Measurements from ENCODE around the gene OR1S1. TPM values are rescaled to one million over a fixed set of nuclear protein-coding genes. Genes with fewer than 3 reads are reported as not detected.

Gene OR1S1
- polyA plus RNA-seq, 1 of the 3 experiments (the other 2 are of a cell fraction) = not detected

DNA sequence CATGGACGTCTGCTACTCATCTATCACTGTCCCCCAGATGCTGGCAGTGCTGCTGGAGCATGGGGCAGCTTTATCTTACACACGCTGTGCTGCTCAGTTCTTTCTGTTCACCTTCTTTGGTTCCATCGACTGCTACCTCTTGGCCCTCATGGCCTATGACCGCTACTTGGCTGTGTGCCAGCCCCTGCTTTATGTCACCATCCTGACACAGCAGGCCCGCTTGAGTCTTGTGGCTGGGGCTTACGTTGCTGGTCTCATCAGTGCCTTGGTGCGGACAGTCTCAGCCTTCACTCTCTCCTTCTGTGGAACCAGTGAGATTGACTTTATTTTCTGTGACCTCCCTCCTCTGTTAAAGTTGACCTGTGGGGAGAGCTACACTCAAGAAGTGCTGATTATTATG lies 32.9 kb upstream of the OR1S1 start (continued):
- TF ChIP-seq IRF3 (IDR thresholded peaks at IDR 0.05; ENCODE audit: low read depth, low read length) (no peak), EZH2phosphoT487 (IDR thresholded peaks at IDR 0.05; ENCODE audit: borderline replicate concordance, low read depth) (no peak), MAX (IDR thresholded peaks at IDR 0.05; ENCODE audit: low read depth) (no peak), EP300 (IDR thresholded peaks at IDR 0.05; ENCODE audit: borderline replicate concordance in 1 of 2, low read depth in 1 of 2, low read length in 1 of 2) (no peak), RCOR1 (IDR thresholded peaks at IDR 0.05; ENCODE audit: low read length) (no peak), FOXM1 (IDR thresholded peaks at IDR 0.05; ENCODE audit: low read depth) (no peak), FOSL2 (IDR thresholded peaks at IDR 0.05; ENCODE audit: borderline replicate concordance, low read depth) (no peak), CHD2 (IDR thresholded peaks at IDR 0.05; ENCODE audit: low read length, partially characterized antibody) (no peak)

- Histone ChIP-seq H3K27me3 (ENCODE audit: insufficient read depth) (0 out of 2 replicates have a peak, but pooled peaks cover 11% of the 10 kb centered on the region), H3K27ac (ENCODE audit: low read depth in 2 of 2, low read length in 1 of 2) (no peak overlapping the region), H4K20me1 (ENCODE audit: insufficient read depth) (no peaks in the 10 kb centered on the region), H3K4me2 (no peak overlapping the region), H3K9ac (no peak overlapping the region), H3K9me2 (no peaks in the 10 kb centered on the region), H3K4me1 (ENCODE audit: control insufficient read depth in 1 of 2, insufficient read depth in 2 of 2, low read depth in 1 of 2, low read length in 1 of 2) (no peaks in the 10 kb centered on the region), H3K36me3 (replicated peaks in 1 of 2; ENCODE audit: control insufficient read depth in 1 of 2, insufficient read depth in 2 of 2, low read length in 1 of 2) (no peaks in the 10 kb centered on the region), H3K79me2 (ENCODE audit: insufficient read depth) (no peaks in the 10 kb centered on the region), H3F3A (replicated peaks; ENCODE audit: insufficient read depth) (no peaks in the 10 kb centered on the region), H3K9me3 (no peaks in the 10 kb centered on the region), H3K4me3 (ENCODE audit: low read depth in 2 of 2, low read length in 1 of 2) (no peak overlapping the region), H2AFZ (ENCODE audit: low read depth) (no peak overlapping the region)
- TF ChIP-seq RCOR1 (IDR thresholded peaks at IDR 0.05; ENCODE audit: low read length) (no peak), ZBTB33 (IDR thresholded peaks at IDR 0.05; ENCODE audit: borderline replicate concordance, low read depth) (no peak), SIN3A (IDR thresholded peaks at IDR 0.05; ENCODE audit: borderline replicate concordance, low read depth, low read length) (no peak), RXRA (IDR thresholded peaks at IDR 0.05; ENCODE audit: borderline replicate concordance, low read depth) (no peak)
- CTCF ChIA-PET = no interaction called here
- DNase-seq = no peak
- POLR2A ChIA-PET = no interaction called here
- WGBS (ENCODE audit: low lambda C conversion rate) = 13% methylated on average over 4 of the region's 4 CpGs
These were observed 25.6 kb upstream of the OR1S1 start for GRCh38 chr11:58186938-58187337.

GRCh38 chr11:58188770-58189169 lies 23.8 kb upstream of the OR1S1 start, which contains the start of gene OR9Q2:
TSS of gene OR9Q2 (plus strand) at chr11:58189070. CDS start at chr11:58190491, 1,421 bp downstream.
- no peaks in the 10 kb centered on the region for H3K9me2 ChIP-seq
- 0 out of 2 replicates have a peak, but pooled peaks cover 11% of the 10 kb centered on the region for H3K27me3 ChIP-seq (ENCODE audit: insufficient read depth)
- no peaks in the 10 kb centered on the region for H3K79me2 ChIP-seq (ENCODE audit: insufficient read depth)
- ChIA-PET POLR2A (no interaction called here), CTCF (interaction anchor here (1.2 kb wide), 1 partner anchor 36 kb away, joined by 3 read pairs; no protein-coding TSS in a partner anchor)
- no peaks in the 10 kb centered on the region for H3K36me3 ChIP-seq (replicated peaks in 1 of 2; ENCODE audit: control insufficient read depth in 1 of 2, insufficient read depth in 2 of 2, low read length in 1 of 2)
- no peaks in the 10 kb centered on the region for H4K20me1 ChIP-seq (ENCODE audit: insufficient read depth)
- H3K4me3 ChIP-seq (ENCODE audit: low read depth in 2 of 2, low read length in 1 of 2) = no peak within 1 kb of the TSS
- H2AFZ ChIP-seq (ENCODE audit: low read depth) = no peak within 1 kb of the TSS
- no peak within 1 kb of the TSS for H3K27ac ChIP-seq (ENCODE audit: low read depth in 2 of 2, low read length in 1 of 2)
- no peak within 1 kb of the TSS for H3K4me2 ChIP-seq
- DNase-seq = no peak
- WGBS (ENCODE audit: low lambda C conversion rate) = 2% methylated on average over 2 of the region's 2 CpGs
- H3K9me3 ChIP-seq = no peaks in the 10 kb centered on the region
- H3F3A ChIP-seq (replicated peaks; ENCODE audit: insufficient read depth) = no peaks in the 10 kb centered on the region
- H3K9ac ChIP-seq = no peak within 1 kb of the TSS
- TF ChIP-seq USF2 (IDR thresholded peaks at IDR 0.05; ENCODE audit: borderline replicate concordance, low read depth, low read length) (no peak), EP300 (IDR thresholded peaks at IDR 0.05; ENCODE audit: borderline replicate concordance in 1 of 2, low read depth in 1 of 2, low read length in 1 of 2) (no peak), GATA2 (CRISPR knock-in tag; IDR thresholded peaks at IDR 0.05) (no peak), FOSL2 (IDR thresholded peaks at IDR 0.05; ENCODE audit: borderline replicate concordance, low read depth) (no peak), IRF3 (IDR thresholded peaks at IDR 0.05; ENCODE audit: low read depth, low read length) (no peak), SMC3 (IDR thresholded peaks at IDR 0.05; ENCODE audit: low read depth, low read length) (no peak), GABPA (IDR thresholded peaks at IDR 0.05; ENCODE audit: low read depth) (no peak), RAD21 (IDR thresholded peaks at IDR 0.05; ENCODE audit: low read length) (no peak), USF1 (IDR thresholded peaks at IDR 0.05; ENCODE audit: borderline replicate concordance, low read depth) (no peak), TCF12 (IDR thresholded peaks at IDR 0.05) (no peak), RCOR1 (IDR thresholded peaks at IDR 0.05; ENCODE audit: low read length) (no peak), EZH2phosphoT487 (IDR thresholded peaks at IDR 0.05; ENCODE audit: borderline replicate concordance, low read depth) (no peak)
- H3K4me1 ChIP-seq (ENCODE audit: control insufficient read depth in 1 of 2, insufficient read depth in 2 of 2, low read depth in 1 of 2, low read length in 1 of 2) = no peaks in the 10 kb centered on the region
